Measurements from ENCODE around the gene KLHDC7A.

DNA sequence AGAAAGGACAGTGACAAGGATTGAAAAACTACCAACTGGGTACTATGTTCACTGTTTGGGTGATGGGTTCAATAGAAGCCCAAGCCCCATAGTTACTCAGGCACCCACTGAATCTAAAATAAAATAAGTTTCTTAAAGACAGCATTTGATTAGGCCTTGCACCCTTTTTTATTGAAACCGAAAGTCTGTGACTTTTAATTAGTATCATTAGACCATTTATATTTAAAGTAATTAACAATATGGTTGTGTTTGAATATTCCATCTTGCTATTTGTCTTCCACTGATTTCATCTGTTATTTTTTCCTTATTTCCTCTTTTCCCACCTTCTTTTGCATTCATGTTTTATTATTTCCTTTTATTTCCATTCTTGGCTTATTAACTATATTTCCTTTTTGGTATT is 27.4 kb downstream of the KLHDC7A start:
- TF ChIP-seq, protein P1, sequence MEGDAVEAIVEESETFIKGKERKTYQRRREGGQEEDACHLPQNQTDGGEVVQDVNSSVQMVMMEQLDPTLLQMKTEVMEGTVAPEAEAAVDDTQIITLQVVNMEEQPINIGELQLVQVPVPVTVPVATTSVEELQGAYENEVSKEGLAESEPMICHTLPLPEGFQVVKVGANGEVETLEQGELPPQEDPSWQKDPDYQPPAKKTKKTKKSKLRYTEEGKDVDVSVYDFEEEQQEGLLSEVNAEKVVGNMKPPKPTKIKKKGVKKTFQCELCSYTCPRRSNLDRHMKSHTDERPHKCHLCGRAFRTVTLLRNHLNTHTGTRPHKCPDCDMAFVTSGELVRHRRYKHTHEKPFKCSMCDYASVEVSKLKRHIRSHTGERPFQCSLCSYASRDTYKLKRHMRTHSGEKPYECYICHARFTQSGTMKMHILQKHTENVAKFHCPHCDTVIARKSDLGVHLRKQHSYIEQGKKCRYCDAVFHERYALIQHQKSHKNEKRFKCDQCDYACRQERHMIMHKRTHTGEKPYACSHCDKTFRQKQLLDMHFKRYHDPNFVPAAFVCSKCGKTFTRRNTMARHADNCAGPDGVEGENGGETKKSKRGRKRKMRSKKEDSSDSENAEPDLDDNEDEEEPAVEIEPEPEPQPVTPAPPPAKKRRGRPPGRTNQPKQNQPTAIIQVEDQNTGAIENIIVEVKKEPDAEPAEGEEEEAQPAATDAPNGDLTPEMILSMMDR (IDR thresholded peaks at IDR 0.05) = no peak
- TF ChIP-seq ZFX (IDR thresholded peaks at IDR 0.05; ENCODE audit: borderline replicate concordance) = no peak

All from 22Rv1 (cell line).